AG04450 (cell line): ENCODE data around the gene DENND4B. TPM values are rescaled to one million over a fixed set of nuclear protein-coding genes. Genes with fewer than 3 reads are reported as not detected.
"Not testable (repeated sequence)": the region's sequence is repeated elsewhere in the genome, so short reads cannot be mapped to it uniquely, and the experiment has no call there.

Experiments
- CTCF ChIA-PET: fragments of 300-600, 350-600 bp; formaldehyde crosslinking; extraction: SDS; loops from one replicate; lab custom pipeline; 2022; ENCODE audit warnings: antibody characterized with exemption, inconsistent platforms; lab: Charles Lee
- POLR2A ChIA-PET: fragments of 350-600 bp; formaldehyde crosslinking; extraction: SDS; loops from one replicate; lab custom pipeline; 2021; ENCODE audit warnings: antibody characterized with exemption, inconsistent platforms; lab: Yijun Ruan, JAX
- DNase-seq: peaks from one replicate; pipeline ENCODE4 v3.0.0-alpha.2; 2011; ENCODE audit warnings: low read depth, low spot score
- H3K27ac ChIP-seq: one replicate; pipeline ENCODE4 v1.5.1; 2012; ENCODE audit warnings: low read depth, low read length, control low read depth
- H3K27me3 ChIP-seq: one replicate; pipeline ENCODE4 v1.6.0; 2012; ENCODE audit warnings: low read length; ENCODE audit not compliant: control insufficient read depth, insufficient read depth
- H3K4me3 ChIP-seq: 2 replicates; pipeline ENCODE4 v1.5.1; 2011; ENCODE audit warnings: mild to moderate bottlenecking, low read depth, low read length, control low read depth
- H3K9me3 ChIP-seq: 2 replicates; pipeline ENCODE4 v1.5.1; 2012; ENCODE audit warnings: low read length; ENCODE audit not compliant: control insufficient read depth, insufficient read depth
- CTCF ChIP-seq: IDR thresholded peaks from 2 replicates; pipeline ENCODE4 v1.5.1; 2011; ENCODE audit warnings: low read depth, low read length, control low read depth, inconsistent platforms
- polyA plus RNA-seq: library from polyadenylated mRNA; depleted of rRNA; stranded (reverse); fragments of >200 nt; gene quantifications from 2 replicates; pipeline ENCODE4 v1.2.3, GENCODE V29; 2011

Gene DENND4B
- polyA plus RNA-seq, 1 experiment: 10.3 TPM

- Histone ChIP-seq H3K27ac (no peak overlapping the region), H3K4me3 (no peak overlapping the region), H3K27me3 (no peaks in the 10 kb centered on the region), H3K9me3 (no peaks in the 10 kb centered on the region)
- POLR2A ChIA-PET: interaction anchor here (0.6 kb wide), 2 partner anchors 63 to 1103 kb away, joined by 3 to 5 read pairs; no protein-coding TSS in a partner anchor
- CTCF ChIA-PET: no interaction called here
- no peak for TF ChIP-seq CTCF
- DNase-seq: no peak
Measured at GRCh38 chr1:153903841-153904455, 42.6 kb downstream of the DENND4B start.

GRCh38 chr1:153899509-153899908, 47.0 kb downstream of the DENND4B start:
- no peak for DNase-seq
- no peak overlapping the region for H3K27ac ChIP-seq
- CTCF ChIA-PET: no interaction called here
- no peaks in the 10 kb centered on the region for H3K27me3 ChIP-seq
- no peak overlapping the region for H3K4me3 ChIP-seq
- no peak for TF ChIP-seq CTCF
- no peaks in the 10 kb centered on the region for H3K9me3 ChIP-seq
- POLR2A ChIA-PET: no interaction called here

- H3K27ac ChIP-seq, H3K27me3 ChIP-seq, DNase-seq, CTCF ChIA-PET, H3K9me3 ChIP-seq, H3K4me3 ChIP-seq: not testable (repeated sequence)
- POLR2A ChIA-PET: interaction anchor here (0.6 kb wide), 1 partner anchor 20 kb away, joined by 5 read pairs; no protein-coding TSS in a partner anchor
Measured at GRCh38 chr1:153895866-153896265, 50.7 kb downstream of the DENND4B start.

- POLR2A ChIA-PET, DNase-seq, CTCF ChIA-PET, H3K9me3 ChIP-seq, H3K4me3 ChIP-seq, H3K27me3 ChIP-seq, H3K27ac ChIP-seq: not testable (repeated sequence)
Measured at GRCh38 chr1:153891042-153891441, 55.5 kb downstream of the DENND4B start.

GRCh38 chr1:153888533-153888932, 58.0 kb downstream of the DENND4B start:
- DNase-seq: no peak
- TF ChIP-seq CTCF: no peak
- CTCF ChIA-PET: no interaction called here

GRCh38 chr1:153886127-153886526, 60.4 kb downstream of the DENND4B start:
- ChIA-PET CTCF (no interaction called here), POLR2A (no interaction called here)

More at GRCh38 chr1:153888533-153888932, 58.0 kb downstream of the DENND4B start:
- H3K27me3 ChIP-seq: no peaks in the 10 kb centered on the region
- POLR2A ChIA-PET: no interaction called here
- H3K27ac ChIP-seq: no peak overlapping the region
- H3K4me3 ChIP-seq: no peak overlapping the region
- no peaks in the 10 kb centered on the region for H3K9me3 ChIP-seq

More at GRCh38 chr1:153886127-153886526, 60.4 kb downstream of the DENND4B start:
- DNase-seq: no peak
- no peak overlapping the region for H3K27ac ChIP-seq
- H3K9me3 ChIP-seq: no peaks in the 10 kb centered on the region
- TF ChIP-seq CTCF: no peak
- no peaks in the 10 kb centered on the region for H3K27me3 ChIP-seq
- H3K4me3 ChIP-seq: no peak overlapping the region
